ENCODE results near the gene TYMP.

- TF ChIP-seq POLR2AphosphoS5 (IDR thresholded peaks at IDR 0.05; ENCODE audit: low read depth, low read length): no peak
- TF ChIP-seq POLR2A (IDR thresholded peaks at IDR 0.05; ENCODE audit: low read depth, low read length): no peak
- TF ChIP-seq SPI1 (IDR thresholded peaks at IDR 0.05; ENCODE audit: low read depth, low read length): no peak
- no peak for TF ChIP-seq TAF1 (IDR thresholded peaks at IDR 0.05; ENCODE audit: low read depth, low read length)
- no peak for TF ChIP-seq POU2F2 (IDR thresholded peaks at IDR 0.05; ENCODE audit: low read depth, low read length)
- no peak for TF ChIP-seq PAX5 (IDR thresholded peaks at IDR 0.05; ENCODE audit: insufficient read depth, low read length, severe bottlenecking)
Observed at GRCh38 chr22:50575426-50575941, 45.7 kb upstream of the TYMP start.
